Measurements from ENCODE around the gene RCBTB2.

The RCBTB2 gene

GRCh38 chr13:48501705-48502104, 31.2 kb downstream of the RCBTB2 start:
- Mint-ChIP-seq H3K4me3 (no peak overlapping the region), H3K4me1 (ENCODE audit: low read depth) (peaks cover 64% of the 10 kb centered on the region), H3K9me3 (no peaks in the 10 kb centered on the region), H3K27ac (no peak overlapping the region), H3K27me3 (no peaks in the 10 kb centered on the region), H3K36me3 (ENCODE audit: low read depth) (no peaks in the 10 kb centered on the region)
- no peak for DNase-seq

DNA sequence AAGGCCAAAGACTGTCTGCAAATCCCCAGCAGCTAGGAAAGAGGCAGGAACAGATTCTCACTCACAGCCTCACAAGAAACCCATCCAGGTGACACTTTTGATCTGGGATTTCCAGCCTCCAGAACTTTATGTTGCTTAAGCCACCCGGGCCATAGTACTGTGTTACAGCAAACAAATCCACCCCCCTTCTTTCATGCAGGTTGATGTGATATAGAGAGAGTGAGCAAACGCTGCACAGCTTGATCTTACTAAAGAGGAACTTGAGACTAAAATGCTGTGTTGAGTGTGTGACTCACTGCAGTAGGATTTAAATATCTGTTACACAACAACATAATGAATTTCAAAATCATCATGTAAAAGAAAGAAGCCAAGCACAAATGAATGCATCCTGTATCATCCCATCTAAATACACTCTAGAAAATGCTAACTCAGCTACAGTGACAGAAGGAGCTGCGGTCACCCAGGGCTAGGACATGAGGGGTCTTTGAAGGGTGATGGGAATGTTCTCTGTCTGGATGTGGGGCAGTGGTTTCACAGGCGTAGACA, 32.2 kb downstream of the RCBTB2 start:
- Mint-ChIP-seq H3K4me3 (no peak overlapping the region), H3K9me3 (no peaks in the 10 kb centered on the region), H3K36me3 (ENCODE audit: low read depth) (no peaks in the 10 kb centered on the region), H3K27ac (no peak overlapping the region), H3K27me3 (no peaks in the 10 kb centered on the region), H3K4me1 (ENCODE audit: low read depth) (peaks cover 61% of the 10 kb centered on the region)
- no peak for DNase-seq

DNA sequence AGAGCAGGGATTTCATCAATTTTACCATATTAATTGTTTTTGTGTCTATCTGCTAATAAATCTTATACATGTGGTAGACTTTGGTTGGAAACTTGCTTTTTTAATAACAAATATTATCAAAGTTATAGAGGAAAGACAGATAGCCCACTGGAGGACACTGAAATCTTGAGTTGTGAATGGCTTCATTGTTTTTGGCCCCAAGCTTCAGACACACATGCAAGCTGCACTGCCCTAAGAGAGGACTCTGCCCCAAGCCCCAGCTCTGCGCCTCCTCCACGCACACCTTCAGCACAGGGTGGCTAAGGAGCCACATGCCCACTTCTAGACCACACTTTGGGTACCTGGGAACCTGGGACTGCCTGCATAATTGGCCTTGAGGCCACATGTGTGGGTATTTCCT, 35.2 kb downstream of the RCBTB2 start:
- DNase-seq: no peak
- Mint-ChIP-seq H3K36me3 (ENCODE audit: low read depth) (no peaks in the 10 kb centered on the region), H3K9me3 (no peaks in the 10 kb centered on the region), H3K4me1 (ENCODE audit: low read depth) (peaks cover 39% of the 10 kb centered on the region), H3K4me3 (no peak overlapping the region), H3K27ac (no peak overlapping the region), H3K27me3 (no peaks in the 10 kb centered on the region)

DNA sequence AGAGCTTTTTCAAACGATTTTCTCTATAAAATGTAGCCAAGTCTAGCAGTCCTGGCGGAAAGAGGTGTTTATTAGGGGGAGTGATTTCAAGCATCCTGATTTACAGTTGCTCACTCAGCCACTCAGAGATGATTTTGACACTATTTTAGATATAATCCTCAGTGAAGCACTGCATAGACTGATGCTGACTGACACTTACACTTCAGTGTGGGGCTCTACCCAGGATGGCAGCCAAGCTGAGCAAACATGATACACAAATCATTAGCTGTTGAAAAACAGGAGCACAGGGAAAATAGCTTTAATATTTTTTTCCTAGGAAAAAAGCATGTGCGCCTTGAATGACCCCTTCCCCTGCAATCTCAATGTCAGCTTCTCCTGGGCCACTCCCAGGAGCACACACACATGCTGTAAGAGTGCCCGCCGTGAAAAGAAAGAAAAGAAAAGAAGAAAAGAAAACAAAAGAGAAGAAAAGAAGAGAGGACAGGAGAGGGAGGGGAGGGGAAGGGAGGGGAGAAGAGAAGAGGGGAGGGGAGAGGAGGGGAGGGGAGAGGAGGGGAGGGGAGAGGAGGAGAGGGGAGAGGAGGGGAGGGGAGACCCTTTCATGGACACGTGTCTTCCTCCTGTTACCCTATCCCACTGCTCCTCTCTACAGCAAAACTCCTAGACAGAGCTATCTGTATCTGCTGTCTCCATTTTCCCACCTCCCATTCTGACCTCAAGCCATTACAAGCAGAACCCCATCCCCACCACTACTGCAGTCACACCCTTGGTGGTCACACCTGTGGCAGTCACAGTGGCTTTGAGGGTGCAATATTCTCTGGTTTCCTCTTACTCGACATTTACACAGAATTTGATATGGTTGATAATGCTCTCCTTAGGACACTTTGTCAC, 36.4 kb downstream of the RCBTB2 start:
- H3K36me3 Mint-ChIP-seq (ENCODE audit: low read depth): no peaks in the 10 kb centered on the region
- no peak overlapping the region for H3K4me3 Mint-ChIP-seq
- no peak overlapping the region for H3K27ac Mint-ChIP-seq
- DNase-seq: no peak
- H3K27me3 Mint-ChIP-seq: no peaks in the 10 kb centered on the region
- peaks cover 34% of the 10 kb centered on the region for H3K4me1 Mint-ChIP-seq (ENCODE audit: low read depth)
- H3K9me3 Mint-ChIP-seq: no peaks in the 10 kb centered on the region

DNA sequence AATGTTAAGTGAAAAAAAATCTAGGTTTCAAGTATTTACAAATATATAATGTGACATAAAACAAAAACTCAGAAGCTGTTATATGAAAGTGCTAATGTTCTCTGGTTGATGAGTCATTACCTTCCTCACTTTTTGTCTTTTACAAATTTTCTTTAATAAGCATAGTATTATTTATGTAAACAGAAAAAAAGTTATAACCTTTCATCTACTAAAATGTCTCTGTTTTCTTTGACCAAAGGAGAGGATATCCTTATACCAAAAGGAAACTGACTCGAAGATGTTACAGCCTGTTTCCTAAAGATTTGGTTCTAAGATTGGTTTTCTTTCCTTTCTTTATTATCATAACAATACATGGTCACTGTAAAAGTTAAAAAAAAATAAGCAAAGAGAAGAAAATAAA, 38.0 kb downstream of the RCBTB2 start:
- H3K36me3 Mint-ChIP-seq (ENCODE audit: low read depth): peaks cover 3% of the 10 kb centered on the region
- no peaks in the 10 kb centered on the region for H3K27me3 Mint-ChIP-seq
- H3K27ac Mint-ChIP-seq: no peak overlapping the region
- no peak for DNase-seq
- peaks cover 24% of the 10 kb centered on the region for H3K4me1 Mint-ChIP-seq (ENCODE audit: low read depth)
- H3K4me3 Mint-ChIP-seq: no peak overlapping the region
- no peaks in the 10 kb centered on the region for H3K9me3 Mint-ChIP-seq

DNA sequence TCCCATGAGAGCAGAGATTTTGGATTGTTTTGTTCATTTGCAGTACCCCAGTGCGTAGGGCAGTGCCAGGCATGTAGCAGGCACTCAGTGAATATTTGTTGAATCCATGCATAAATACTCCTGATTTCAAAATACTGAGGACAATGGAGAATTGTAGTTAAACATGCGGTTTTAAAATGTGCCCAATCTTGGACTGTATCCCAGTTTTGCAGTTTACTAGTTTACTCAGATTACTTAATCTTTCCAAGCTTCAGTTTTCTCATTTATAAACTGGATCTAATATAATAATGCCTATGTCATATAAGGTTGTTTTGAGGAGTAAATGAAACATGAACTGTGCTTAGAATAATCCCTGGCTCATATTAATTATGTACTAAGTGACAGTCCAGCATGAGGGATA, 39.0 kb downstream of the RCBTB2 start:
- Mint-ChIP-seq H3K4me3 (no peak overlapping the region), H3K27me3 (no peaks in the 10 kb centered on the region), H3K36me3 (ENCODE audit: low read depth) (peaks cover 9% of the 10 kb centered on the region), H3K9me3 (no peaks in the 10 kb centered on the region), H3K27ac (no peak overlapping the region), H3K4me1 (ENCODE audit: low read depth) (peaks cover 22% of the 10 kb centered on the region)
- DNase-seq: no peak

DNA sequence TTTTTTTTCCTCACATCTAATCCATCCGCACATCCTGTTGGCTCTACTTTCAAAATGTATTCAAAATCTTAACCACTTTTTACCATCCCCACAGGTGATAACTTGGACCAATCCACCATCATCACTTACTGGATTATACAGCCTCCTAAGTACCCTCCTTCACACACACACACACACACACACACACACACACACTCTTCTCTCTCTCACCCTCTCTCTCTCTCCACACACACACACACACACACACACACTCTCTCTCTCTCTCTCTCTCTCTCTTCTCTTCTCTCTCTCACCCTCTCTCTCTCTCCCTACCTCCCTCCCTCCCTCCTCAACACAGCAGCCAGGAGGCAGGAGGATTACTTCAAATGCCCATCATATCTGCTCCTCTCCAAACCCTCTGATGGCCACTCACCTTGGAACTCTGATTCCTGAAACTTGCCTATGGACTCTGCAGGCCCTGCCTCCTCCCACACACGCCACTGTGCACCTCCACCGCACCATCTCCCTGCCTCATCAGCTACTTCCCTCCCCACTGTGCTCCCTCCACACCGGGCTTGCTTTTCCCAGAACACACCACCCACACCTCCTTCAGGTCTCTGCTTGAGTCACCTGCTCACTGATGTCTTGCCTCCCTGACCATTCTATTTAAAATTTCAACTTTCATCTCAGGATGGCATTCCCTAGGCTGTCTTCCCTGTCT, 39.7 kb downstream of the RCBTB2 start:
- H3K4me3 Mint-ChIP-seq: no peak overlapping the region
- H3K27me3 Mint-ChIP-seq: no peaks in the 10 kb centered on the region
- H3K27ac Mint-ChIP-seq: no peak overlapping the region
- peaks cover 20% of the 10 kb centered on the region for H3K4me1 Mint-ChIP-seq (ENCODE audit: low read depth)
- peaks cover 9% of the 10 kb centered on the region for H3K36me3 Mint-ChIP-seq (ENCODE audit: low read depth)
- DNase-seq: no peak
- no peaks in the 10 kb centered on the region for H3K9me3 Mint-ChIP-seq

- peak; percentile 68 for DNase-seq
- H3K27me3 Mint-ChIP-seq: no peaks in the 10 kb centered on the region
- no peak overlapping the region for H3K4me3 Mint-ChIP-seq
- peaks cover 12% of the 10 kb centered on the region for H3K36me3 Mint-ChIP-seq (ENCODE audit: low read depth)
- H3K9me3 Mint-ChIP-seq: no peaks in the 10 kb centered on the region
- H3K4me1 Mint-ChIP-seq (ENCODE audit: low read depth): peaks cover 20% of the 10 kb centered on the region
- H3K27ac Mint-ChIP-seq: no peak overlapping the region
Observed at GRCh38 chr13:48492470-48493065, 40.3 kb downstream of the RCBTB2 start.

- no peaks in the 10 kb centered on the region for H3K27me3 Mint-ChIP-seq
- H3K4me1 Mint-ChIP-seq (ENCODE audit: low read depth): peaks cover 18% of the 10 kb centered on the region
- DNase-seq: no peak
- no peak overlapping the region for H3K27ac Mint-ChIP-seq
- H3K36me3 Mint-ChIP-seq (ENCODE audit: low read depth): peaks cover 16% of the 10 kb centered on the region
- H3K9me3 Mint-ChIP-seq: peaks cover 3% of the 10 kb centered on the region
- no peak overlapping the region for H3K4me3 Mint-ChIP-seq
Observed at GRCh38 chr13:48492096-48492440, 40.8 kb downstream of the RCBTB2 start.

DNA sequence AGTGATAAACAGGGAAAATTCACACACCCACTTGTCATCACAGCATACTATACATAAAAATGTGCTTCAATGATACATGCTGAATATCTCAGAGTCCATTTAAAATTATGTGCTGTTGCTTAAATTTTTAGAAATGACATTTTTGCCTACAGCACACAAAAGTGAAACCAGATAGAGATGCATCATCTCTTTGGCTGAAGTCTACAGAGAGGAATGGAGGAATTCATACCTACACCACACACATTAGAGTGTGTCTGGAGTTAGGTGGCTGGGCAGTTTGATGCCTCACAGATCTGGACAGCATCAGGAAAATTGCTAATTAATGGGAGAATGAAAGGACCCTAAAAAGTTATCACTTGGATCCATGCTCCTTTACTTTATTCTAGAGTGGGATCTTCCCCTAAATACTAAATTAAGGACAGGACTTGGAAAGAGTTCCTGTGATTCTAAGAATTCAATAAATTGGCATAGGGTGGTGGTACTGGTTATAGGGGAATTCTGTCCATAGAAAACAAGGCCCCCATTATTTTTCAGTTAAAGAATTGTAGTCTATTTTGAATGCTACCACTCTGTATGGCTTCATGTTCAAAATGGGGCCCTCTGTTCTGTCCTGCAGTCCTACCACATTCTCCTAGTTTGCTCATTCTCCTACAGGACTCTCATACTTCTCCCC, 41.3 kb downstream of the RCBTB2 start:
- Mint-ChIP-seq H3K4me3 (no peak overlapping the region), H3K4me1 (ENCODE audit: low read depth) (peaks cover 18% of the 10 kb centered on the region), H3K27me3 (no peaks in the 10 kb centered on the region), H3K36me3 (ENCODE audit: low read depth) (peaks cover 18% of the 10 kb centered on the region), H3K9me3 (peaks cover 3% of the 10 kb centered on the region), H3K27ac (no peak overlapping the region)
- DNase-seq: no peak

DNA sequence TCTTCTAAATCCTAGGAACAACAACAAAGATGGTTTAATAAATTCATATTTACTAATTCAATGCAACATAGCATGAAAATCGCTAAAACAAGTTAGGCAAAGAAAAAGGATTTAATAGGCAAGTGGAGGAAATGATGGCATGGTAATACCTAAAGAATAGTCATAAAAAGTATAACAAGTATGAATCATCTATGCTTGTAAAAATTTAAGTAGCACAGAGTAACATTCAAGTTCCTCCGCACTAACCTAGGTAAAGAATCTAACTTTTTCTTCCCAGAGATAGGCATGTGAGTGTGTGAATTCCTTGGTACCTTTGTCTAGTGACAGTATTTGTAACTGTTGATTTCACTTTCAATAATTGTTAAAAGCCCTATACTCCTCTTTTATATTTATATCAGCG, 42.6 kb downstream of the RCBTB2 start:
- H3K4me1 Mint-ChIP-seq (ENCODE audit: low read depth): peaks cover 17% of the 10 kb centered on the region
- no peak overlapping the region for H3K27ac Mint-ChIP-seq

DNA sequence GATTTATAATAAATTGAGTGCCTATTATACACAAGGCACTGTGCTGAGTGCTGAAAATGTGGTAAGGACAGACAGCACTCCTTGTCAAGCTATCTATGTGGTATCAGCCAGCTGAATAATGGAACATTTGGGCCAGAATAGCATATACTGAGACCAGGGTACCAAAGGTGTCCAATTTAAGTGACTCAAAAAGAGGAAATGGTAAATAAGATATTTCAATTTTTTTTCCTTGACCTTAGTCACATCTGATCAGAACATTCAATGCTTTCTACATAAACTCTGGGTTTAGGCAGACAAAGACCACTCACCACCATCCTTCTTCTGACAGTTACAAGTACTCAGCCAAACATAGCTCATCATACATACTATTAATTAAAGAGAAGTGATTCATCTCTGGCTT, 43.2 kb downstream of the RCBTB2 start:
- H3K27ac Mint-ChIP-seq: no peak overlapping the region
- no peak for DNase-seq
- H3K9me3 Mint-ChIP-seq: peaks cover 3% of the 10 kb centered on the region
- peaks cover 29% of the 10 kb centered on the region for H3K36me3 Mint-ChIP-seq (ENCODE audit: low read depth)
- peak overlapping the region; percentile 28 for H3K4me3 Mint-ChIP-seq
- peaks cover 19% of the 10 kb centered on the region for H3K4me1 Mint-ChIP-seq (ENCODE audit: low read depth)
- H3K27me3 Mint-ChIP-seq: no peaks in the 10 kb centered on the region

More for the DNA sequence above, 42.6 kb downstream of the RCBTB2 start:
- H3K9me3 Mint-ChIP-seq: peaks cover 3% of the 10 kb centered on the region
- no peak for DNase-seq
- peaks cover 24% of the 10 kb centered on the region for H3K36me3 Mint-ChIP-seq (ENCODE audit: low read depth)
- peak overlapping the region; percentile 28 for H3K4me3 Mint-ChIP-seq
- H3K27me3 Mint-ChIP-seq: no peaks in the 10 kb centered on the region

DNA sequence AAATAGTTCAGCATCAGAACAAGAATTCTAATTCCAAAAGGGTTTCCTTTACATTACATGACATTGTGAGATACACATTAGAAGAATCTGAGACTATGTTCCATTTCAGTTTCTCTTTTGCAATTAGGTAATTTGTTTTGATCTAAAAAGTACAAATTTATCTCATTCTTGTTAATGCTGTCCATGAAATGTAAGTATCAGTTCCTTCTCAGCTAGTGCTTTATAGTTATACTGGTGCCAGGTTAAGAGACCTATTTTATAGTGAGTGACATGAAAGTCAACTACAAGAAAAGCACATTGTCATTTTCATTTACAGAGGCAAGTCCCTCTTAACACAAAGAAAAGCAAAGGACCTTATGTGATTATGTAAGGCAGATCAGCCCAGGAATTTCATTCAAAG, 43.9 kb downstream of the RCBTB2 start:
- Mint-ChIP-seq H3K4me1 (ENCODE audit: low read depth) (peaks cover 16% of the 10 kb centered on the region), H3K4me3 (no peak overlapping the region), H3K36me3 (ENCODE audit: low read depth) (peaks cover 29% of the 10 kb centered on the region), H3K27me3 (no peaks in the 10 kb centered on the region), H3K9me3 (peaks cover 3% of the 10 kb centered on the region), H3K27ac (peak overlapping the region; percentile 42)
- no peak for DNase-seq

DNA sequence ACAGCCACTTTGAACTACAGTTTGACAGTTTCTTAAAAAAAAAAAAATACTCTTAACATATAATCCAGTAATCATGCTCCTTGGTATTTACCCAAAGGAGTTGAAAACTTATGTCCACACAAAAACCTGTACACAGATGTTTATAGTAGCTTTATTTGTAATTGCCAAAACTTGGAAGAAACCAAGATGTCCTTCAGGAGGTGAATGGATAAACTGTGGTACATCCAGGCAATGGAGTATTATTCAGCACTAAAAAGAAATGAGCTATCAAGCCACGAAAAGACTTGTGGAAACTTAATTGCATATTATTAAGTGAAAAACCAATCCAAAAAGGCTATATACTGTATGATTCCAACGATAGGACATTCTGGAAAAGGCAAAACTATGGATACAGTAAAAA, 44.9 kb downstream of the RCBTB2 start:
- Mint-ChIP-seq H3K4me3 (no peak overlapping the region), H3K4me1 (ENCODE audit: low read depth) (peaks cover 16% of the 10 kb centered on the region), H3K36me3 (ENCODE audit: low read depth) (peaks cover 34% of the 10 kb centered on the region), H3K9me3 (peaks cover 3% of the 10 kb centered on the region), H3K27me3 (no peaks in the 10 kb centered on the region), H3K27ac (no peak overlapping the region)
- DNase-seq: no peak
